NCI-H446 treated with DMSO at 0.1 percent for 48 hours (cell line): ENCODE data around the gene DNAJB6.

Experiments
- DNase-seq: peaks from one replicate; lab custom pipeline; 2025; lab: John Stamatoyannopoulos, UW

DNAJB6 gene

DNA sequence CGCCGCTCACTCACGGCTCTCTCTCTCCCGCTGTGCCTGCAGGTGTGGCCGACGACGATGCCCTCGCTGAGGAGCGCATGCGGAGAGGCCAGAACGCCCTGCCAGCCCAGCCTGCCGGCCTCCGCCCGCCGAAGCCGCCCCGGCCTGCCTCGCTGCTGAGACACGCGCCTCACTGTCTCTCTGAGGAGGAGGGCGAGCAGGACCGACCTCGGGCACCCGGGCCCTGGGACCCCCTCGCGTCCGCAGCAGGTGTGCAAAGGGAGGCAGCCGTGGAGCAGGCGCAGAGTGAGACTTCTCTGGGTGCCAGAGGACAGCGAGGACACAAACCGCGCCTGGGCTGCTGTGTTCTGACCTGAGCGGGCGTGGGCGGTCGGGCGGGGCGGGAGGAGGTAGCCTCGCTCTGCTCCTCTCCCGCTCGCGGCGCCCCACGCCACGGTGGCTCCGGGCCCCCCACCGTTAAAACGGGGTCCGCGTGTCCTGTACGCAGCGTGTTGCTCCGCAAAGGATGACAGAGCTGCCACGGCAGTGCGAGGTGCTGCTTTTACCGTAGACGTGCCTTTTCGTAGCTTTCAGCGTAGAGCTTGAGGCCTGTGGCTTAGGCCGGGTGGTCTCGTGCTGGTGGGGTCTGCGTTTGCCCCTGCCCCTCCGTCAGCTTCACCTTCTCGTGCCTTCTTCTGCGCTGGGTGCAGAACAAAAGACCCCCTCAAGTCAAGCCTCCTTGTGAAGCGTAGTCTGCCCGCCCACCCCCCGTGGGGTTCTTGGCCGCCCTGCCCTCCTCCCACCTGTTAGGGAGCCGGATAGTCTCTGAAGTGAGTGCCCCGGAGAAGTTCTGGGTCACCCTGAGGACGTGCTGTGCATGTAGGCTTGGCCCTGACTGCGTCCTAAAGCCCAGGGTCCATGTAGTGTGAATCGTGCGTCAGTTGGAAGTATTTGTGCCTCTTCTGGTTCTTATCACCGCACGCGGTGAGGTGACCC lies 73.2 kb downstream of the DNAJB6 start:
- no peak for DNase-seq

DNA sequence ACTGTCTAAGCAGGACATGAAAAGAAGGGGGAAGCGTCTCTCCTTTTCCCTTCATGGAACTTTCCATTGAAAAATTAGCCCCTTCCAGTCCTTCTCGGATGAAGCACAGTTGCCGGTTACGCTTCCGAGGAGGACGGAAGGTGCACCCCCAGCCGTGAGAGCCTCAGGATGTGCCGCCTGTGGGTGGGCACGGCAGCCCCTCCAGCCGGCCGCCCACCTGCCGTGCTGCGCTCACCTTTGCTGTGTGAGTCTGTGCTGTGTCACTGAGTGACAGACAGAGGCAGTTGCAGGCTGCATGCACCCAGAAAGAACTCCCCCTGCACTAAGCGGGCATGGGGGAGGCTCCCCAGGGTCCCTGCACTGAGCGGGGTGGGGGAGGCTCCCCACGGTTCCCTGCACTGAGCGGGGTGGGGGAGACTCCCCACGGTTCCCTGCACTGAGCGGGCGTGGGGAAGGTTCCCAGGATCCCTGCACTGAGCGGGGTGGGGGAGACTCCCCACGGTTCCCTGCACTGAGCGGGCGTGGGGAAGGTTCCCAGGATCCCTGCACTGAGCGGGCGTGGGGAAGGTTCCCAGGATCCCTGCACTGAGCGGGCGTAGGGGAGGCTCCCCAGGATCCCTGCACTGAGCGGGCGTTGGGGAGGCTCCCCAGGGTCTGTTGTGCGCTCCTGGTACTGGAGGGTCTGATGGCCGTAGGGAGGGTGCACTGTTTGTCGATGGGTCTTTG lies 74.2 kb downstream of the DNAJB6 start:
- no peak for DNase-seq

DNA sequence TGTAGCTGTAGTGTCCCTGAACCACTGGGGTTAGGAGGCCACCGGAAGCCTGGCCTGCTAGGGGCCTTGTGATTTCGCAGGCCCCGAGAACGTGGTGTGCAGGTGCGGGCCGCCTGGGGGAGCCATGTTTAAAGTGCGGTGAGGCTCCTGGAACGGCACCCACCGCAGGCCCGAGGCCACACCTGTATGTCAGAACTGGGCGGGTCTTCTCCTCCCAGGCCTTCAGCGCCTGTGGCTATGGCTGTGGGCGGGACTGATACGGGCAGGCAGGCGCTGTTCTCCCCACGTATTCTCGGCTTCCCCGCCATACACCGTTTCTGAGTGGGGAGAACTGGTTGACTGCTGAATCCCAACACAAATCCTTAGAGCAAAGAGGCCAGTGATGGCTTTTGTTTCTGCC lies 74.8 kb downstream of the DNAJB6 start:
- no peak for DNase-seq

DNA sequence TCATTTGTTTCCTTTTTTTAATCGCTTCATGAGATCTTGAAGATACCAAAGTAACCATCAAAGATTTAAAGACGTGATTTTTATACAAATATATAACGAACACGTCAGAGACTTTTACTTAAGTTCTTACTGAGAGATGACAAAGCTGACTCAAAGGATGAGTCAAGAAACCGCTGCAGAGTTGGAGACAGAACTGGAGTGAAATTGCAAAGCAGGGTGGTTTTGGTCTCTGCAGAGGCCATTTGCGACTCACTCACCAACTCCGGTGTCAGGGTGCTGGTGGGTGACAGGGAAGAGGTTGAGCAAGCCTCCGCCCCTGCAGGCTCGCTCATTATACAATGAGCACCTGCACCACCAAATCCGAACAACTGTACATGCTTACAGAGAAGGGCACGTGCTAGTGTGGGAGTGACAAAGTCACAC lies 75.2 kb downstream of the DNAJB6 start:
- no peak for DNase-seq

DNA sequence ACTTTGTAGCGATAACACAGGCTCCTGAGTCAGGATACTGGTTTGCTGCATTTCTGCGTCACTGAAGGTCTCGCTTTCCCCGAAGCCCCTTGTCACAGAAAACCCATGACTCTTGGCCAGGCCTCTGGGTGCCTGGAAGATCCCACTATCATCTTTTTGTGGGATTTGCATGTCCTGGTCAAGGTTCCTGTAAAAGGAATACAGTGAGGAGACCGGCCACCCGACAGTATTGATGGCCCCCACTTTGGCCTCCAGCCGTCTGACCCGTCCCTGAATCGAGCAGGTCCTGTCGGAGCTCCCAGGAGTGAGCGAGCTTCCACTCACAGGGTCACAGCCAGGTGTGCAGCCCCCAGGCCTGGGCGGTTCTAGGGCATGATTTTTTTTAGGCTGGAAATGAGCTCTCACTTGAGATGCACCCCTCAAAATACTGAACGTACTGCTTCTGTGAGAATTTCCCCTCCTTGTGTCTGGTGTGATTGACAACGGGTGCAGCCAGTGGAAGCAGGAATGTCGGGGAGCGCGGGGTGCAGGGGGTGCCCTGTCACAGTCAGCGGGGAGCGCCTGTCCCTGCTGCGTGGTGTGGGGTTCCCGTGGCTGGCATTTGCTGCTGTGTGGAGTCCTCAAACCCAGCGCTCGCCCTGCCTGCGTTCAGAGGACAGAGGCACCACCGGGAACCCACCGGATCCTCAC lies 75.8 kb downstream of the DNAJB6 start:
- no peak for DNase-seq

DNA sequence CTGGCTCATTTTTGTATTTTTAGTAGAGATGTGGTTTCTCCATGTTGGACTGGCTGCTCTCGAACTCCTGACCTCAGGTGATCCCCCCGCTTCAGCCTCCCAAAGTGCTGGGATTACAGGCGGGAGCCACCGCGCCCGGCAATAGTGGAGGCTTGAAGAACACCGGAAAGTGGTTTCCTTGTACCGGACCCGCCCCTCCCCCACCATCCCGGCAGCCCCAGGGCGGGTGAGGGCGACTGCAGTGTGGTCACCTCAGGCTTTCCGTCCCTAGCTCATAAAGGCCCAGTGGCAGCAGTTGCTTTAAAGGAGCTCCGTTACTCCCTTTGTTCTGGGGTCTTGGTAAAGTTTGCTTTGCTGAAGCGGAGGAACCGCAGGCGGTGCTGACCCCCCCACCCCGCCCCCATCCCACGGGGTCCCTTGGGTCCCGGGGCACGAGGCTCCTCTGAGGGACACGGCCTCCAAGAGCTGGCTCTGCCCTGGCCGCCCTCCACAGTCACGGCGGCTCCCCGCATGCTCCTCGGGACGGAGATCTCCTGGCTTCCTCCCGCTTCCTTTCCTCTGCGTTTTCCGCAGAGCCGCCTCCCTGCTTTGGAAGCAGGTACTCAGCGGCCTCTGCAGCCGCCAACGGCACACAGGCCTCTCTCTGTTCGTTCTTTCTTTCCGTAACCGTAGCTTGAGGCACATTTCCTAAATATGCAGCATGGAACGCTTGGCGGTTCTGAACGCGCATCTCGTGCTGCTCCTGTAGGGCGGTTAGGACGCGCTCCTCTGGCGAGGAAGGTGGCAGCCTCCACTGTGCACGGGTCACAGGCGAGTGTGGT lies 77.3 kb downstream of the DNAJB6 start:
- DNase-seq: no peak

DNA sequence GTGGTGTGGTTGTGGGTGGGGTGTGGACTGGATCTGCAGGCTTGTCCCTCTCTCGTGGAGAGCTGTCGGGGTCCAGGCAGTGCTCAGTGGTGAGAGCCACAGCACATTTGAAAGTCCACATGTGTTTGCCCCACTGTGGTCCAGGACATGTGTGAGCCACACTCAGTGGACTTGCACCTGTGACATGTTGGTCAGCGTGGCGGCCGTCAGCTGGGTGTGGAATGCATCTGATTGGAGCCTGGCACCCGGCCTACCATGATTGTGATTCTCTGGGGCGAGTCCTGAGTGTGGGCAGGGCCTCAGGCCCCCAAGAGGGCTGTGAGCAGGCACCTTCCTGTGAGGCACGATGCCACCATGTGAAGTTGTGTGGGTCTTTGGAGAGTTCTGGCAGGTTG lies 77.9 kb downstream of the DNAJB6 start:
- DNase-seq: no peak

DNA sequence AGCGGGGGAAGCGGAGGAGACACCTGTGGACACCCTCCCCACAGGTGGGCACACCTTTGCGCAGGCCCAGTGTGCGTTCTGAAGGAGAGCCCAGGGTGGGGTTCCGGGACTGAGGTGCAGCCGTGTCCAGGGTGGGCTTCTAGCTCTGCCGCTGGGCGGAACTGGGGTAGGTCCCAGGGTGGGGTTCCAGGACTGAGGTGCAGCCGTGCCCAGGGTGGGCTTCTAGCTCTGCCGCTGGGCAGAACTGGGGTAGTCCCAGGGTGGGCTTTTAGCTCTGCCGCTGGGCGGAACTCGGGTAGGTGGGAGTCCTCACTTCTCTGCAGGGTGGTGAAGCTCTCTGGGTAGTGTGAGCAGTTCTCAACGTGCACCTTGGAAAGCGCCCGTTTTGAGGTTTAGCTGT lies 78.7 kb downstream of the DNAJB6 start:
- no peak for DNase-seq

DNA sequence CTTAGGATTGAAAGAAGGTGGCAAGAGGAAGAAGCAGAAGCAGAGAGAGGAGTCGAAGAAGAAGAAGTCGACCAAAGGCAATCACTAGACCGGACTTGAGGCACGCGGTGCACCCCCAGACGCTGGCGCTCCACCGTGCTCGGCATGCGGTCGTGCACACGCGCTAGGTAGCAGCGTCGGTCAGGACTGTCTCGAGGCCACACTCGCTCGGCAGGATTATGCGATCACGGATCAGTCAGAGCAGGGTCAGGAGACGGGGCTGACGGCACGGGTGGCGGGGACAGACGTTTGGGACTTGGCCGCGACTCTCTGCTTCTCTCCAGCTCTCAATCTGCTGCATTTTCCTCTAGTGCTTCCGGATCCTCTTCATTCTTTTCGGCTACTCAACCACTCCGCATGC lies 79.2 kb downstream of the DNAJB6 start:
- no peak for DNase-seq

DNA sequence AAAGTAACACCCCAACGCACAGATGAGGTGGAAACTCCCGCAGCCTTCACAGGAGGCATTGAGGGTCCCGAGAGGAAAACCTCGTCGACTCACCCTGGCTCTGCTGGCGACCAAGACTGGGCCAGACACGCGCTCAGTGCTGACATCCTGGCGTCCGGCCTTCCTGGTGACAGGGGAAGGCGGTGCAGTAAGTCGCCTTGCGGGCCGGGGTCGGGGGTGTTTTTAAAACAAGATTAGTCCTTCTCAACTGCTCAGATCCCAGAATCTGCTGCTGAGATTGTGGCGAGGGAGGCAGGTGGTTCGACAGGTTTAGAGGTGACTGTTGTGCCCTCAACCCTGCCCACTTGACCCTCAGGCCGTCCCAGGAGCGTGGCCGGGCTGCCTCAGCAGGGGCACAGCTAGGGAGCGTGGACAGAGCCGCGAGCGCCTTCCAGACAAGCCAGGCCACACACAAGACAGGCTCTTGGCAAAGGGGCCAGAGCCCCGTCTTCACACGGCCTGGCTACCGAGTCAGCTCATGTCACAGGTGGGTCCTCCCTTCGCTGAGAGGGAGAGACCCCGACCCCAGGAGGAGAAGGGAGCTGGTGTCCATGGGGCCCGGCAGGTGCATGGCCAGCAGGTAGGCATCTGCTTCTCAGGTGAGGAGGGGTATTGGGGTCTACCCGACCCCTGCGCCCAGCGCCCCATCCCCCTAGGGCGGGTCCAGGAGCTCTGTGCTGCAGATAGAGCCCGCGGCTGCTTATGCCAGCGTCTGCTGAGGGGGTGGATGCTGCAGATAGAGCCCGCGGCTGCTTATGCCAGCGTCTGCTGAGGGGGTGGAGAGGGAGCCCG lies 81.6 kb downstream of the DNAJB6 start:
- DNase-seq: no peak

DNA sequence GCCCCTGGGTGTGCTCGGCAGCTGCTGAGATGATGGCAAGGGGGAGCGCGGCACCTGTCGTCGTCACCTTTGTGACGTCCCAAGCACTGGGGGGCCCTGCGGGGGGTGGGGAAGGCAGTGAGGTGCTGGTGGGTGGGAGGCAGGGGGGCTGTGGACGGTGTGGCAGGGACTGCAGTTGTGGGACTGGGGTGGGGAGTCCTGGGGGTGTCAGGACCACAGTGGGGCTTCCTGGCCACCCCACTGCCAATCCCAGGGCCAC lies 82.2 kb downstream of the DNAJB6 start:
- no peak for DNase-seq

DNA sequence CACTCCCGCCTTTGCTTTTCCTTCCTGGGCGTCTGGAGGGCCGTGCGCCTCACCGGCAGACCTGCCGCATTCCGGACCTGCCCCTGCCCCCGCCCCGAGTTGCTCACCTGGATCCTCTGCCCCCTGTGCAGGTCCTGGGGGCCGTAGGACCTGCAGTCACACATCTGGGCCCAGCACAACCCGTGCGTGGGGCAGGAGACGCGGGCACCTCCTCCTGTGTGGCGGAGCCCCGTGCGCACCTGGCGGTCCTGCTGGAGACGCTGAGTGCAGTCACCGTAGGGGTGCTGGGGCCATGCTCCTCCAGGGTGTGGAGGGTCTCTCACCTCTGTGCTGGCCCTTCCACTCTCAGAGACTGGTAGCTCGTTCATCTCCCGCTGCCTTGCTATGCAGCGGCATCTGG lies 85.5 kb downstream of the DNAJB6 start:
- no peak for DNase-seq

DNA sequence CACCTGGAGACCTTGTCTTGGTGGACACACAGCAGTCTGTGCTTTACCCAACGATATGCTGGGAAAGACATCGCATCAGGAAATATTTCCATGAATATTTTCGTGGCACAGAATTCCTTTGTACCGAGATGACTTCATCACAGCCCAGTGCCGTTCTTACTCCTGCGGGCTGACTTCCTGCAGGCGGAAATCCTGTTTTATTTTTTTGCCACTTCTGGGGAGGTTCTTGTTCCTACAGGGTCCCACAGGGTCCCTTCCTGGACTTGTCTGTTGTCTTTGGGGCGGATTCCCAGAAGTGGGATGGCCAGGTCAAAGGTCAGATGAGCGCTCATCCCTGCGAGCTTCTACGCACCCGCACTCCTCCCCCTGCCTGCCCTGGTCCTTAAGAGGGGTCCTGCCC lies 86.5 kb downstream of the DNAJB6 start:
- no peak for DNase-seq

DNA sequence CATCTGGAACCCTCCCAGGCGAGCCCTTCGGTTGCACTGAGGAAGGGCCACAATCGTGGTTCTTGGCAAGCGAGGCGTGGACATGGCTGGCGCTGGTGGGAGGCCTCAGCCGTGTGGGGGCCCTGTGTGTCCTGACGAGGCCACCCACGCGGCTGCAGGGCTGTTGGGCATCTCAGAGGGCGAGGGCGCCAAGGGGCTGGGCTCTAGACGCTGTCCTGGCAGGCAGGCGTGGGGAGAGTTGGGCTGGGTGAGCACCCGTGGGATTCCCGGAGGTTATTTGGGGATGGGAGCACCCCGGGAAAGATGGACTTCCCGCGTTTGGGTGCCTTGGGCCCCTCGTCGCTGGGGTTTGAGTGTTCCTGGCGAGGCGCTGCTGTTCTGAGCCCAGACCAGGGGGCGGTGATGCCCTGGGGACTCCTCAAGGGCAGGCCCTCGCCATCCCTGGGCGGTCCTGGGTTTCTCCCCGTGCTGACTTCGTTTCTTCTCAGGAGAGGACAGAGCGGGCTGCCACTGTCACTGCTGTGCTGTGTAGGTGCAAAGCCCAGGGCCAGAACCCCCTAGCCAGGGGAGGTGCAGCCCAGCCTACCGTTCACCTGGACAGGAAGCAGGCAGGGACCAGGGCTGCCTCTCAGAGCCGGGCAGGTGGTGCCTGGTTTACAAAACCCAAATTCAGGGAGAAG lies 87.2 kb downstream of the DNAJB6 start:
- DNase-seq: no peak

DNA sequence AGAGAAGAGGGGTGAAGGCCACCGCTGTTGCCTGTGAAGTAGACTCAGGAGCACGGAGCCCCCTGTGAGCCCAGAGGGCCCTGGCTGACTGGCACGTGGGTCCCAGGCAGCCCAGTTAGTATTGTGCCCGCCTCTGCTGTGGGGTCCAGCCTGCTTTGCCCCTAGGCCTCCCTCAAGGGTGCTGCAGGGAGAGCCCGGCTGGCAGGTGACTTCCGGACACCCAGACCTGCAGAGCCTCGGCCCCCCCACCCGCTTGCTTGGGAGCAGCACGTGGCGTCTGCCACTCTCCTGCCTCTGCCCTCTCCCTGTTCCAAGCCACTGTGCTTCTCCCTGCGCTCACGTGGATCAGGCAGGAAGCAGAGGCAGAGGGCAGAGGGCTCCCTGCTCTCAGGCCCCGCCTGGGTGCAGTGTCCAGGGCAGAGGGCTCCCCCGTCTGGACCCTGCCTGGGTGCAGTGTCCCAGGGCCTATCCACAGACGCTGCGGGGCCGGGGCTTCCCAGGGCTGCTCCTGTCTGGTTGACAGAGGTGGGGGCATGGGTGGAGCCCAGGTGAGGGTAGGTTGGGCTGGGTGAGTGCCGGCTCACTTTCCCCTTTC lies 88.4 kb downstream of the DNAJB6 start:
- no peak for DNase-seq

DNA sequence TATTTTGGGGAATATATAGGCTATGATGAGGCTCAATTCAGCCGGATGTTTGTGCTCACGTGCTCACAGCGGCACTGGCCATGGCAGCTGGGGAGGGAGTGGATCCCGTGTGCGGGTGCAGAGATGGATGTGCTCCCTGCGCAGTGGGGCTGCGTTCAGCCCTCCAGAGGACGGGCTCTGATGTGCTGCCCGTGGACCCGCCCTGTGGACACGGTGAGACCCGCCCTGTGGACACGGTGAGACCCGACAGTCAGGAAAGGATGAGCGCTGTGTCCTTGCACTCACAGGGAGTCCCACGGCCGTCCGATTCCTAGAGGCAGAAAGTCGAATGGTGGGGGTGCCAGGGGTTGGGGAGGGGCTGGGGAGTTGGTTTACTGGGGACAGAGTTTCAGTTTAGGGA lies 89.0 kb downstream of the DNAJB6 start:
- DNase-seq: no peak

DNA sequence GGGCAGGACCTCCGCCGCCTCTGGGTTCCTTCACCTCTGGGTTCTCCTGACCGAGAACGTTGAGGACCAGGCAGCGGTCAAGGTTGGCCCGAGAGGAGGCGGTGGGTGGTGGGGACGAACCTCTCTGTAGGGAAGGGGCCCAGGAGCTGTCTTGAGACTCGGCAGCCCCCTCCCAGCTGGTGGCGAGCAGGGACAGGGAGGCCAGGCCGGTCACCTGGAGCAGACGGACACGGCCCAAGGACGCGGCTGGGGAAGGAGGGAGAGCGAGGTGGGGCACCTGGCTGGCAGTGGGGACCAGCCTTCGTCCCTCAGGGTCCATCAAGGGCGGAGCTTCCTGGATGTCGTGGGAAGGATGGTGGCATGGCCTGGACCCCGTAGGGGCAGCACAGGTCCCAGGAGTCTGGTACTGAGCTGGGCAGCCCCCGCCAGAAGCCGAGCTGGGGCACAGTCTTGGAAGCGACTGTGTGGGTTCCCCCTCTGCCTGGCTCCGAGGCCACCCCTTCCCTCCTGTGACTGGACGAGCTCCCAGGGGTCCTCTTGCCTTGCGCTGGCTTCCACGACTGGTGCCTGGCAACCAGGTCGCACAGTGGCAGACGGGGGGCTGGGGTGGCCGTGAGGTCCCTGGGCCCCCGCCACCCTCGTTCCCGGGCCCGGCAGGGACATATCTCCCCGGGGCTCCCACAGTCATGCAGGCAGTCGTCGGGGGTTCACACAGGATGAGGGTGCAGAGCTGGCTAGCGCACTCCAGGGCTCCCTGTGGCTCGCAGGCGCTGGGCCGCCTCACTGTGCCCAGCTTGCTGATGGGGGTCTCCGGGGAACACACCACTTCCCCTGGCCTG lies 89.9 kb downstream of the DNAJB6 start:
- no peak for DNase-seq

DNA sequence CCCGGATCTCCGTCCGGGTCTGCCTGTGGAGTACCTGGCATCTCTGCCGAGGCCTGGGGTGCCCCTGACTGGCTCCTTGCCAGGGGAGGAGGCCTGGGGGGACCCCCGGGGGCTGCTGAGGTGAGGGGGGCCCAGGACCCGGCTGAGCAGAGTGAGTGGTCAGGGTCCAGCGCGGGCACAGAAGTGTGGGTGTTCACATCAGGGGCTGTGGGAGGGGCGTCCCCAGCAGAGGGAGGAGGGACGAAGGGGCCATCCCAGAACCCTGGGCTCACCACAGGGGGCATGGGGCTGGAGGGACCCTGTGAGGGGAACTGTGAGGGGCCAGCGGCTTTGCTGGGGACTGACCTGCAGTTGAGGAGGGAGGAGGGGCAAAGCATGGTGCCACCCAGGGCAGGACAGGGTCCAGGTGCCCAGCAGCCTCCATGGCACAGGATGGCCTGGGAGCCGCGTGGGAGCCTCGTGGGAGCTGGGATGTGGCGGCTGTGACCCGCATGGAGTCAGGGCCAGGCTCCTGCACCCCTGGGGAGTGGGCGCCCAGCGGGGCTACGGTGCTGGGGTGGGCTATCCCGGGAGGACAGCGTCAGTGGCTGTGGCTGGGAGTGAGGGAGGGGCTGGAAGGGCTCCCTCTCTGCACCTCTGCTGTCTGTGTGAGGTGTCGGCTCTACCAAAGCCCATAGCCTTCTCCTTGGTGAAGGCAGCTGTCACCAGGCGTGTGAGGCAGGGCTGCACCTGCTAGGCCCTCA lies 91.2 kb downstream of the DNAJB6 start:
- DNase-seq: no peak

DNA sequence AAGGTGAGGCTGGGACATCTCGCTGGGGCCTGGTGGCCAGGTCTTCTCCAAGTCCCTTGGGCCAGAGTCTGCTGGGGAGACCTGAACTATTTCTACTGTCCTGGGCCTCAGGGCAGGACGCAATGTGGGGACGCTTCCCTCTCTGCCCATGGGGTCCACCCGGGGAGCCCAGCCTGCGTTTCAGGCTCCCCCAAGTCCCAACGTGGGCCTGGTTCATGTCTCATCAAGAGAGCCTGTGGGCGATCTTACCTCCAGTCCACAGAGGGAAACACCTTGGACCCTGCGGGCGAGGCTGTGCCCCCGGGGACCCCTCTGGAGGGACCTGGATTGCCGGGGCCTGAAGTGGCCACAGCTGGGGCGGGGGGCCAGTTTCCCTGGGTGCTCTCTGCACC lies 91.7 kb downstream of the DNAJB6 start:
- no peak for DNase-seq
